ENCODE data around the gene IGFBP6.

The IGFBP6 gene

DNA sequence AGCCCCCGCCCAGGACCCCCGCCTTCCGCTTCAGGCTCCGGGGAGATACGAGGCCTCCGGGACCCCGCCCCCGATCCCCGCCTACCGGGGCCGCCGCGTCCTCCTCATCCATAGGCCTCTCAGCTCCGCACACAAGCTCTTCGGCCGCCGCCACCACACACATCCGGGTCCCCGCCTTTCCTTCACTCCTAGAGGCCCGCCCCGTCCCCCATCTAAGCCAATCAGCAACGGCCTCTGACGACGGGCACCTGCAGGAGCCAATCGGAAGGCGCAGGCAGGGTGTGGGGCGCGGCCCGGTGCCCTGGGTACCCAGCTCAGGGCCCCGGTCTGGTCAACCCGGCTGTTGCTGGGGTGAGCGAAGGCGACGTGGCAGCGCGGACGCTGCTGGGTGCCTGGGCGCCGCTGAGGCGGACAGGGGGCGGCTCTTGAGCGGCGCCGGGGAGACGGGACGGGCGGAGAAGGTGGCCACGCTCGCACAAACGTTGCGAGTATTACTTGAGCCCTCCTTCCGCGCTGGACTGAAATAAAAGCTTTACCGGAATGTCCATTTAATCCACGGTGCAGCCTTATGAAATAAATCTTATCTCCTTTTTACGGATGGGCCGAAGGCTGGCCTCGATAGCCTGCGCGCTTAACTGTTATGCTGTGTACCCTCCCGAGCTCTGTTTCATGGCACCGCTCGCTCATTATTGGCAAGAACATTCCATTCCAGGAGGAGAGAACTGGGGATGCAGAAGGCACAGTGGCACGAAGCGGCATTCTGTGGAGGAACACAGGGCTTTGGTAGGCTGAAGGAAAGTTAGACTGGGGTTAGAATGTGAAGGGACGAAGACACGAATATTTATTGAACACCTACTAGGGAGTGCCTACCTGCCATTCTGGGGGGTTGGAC, 18.0 kb upstream of the IGFBP6 start, which contains the start of gene SPRYD3:
Gene SPRYD3 (minus strand): TSS at position 165 of the 892 bp plus-strand sequence. CDS start 57 bp downstream, at position 108.
- peak; percentile 98 for ATAC-seq
- TF ChIP-seq ZFP30 (CRISPR knock-in tag; IDR thresholded peaks at IDR 0.05) = no peak
- TF ChIP-seq, protein P1, sequence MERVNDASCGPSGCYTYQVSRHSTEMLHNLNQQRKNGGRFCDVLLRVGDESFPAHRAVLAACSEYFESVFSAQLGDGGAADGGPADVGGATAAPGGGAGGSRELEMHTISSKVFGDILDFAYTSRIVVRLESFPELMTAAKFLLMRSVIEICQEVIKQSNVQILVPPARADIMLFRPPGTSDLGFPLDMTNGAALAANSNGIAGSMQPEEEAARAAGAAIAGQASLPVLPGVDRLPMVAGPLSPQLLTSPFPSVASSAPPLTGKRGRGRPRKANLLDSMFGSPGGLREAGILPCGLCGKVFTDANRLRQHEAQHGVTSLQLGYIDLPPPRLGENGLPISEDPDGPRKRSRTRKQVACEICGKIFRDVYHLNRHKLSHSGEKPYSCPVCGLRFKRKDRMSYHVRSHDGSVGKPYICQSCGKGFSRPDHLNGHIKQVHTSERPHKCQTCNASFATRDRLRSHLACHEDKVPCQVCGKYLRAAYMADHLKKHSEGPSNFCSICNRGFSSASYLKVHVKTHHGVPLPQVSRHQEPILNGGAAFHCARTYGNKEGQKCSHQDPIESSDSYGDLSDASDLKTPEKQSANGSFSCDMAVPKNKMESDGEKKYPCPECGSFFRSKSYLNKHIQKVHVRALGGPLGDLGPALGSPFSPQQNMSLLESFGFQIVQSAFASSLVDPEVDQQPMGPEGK (CRISPR knock-in tag; IDR thresholded peaks at IDR 0.05; ENCODE audit: borderline replicate concordance) = no peak
- TF ChIP-seq ZFP3 (CRISPR knock-in tag; IDR thresholded peaks at IDR 0.05) = no peak
- 0 out of 2 replicates have a peak, but pooled peaks have one; percentile 10 for TF ChIP-seq ESRRG (CRISPR knock-in tag; IDR thresholded peaks at IDR 0.05)
- TF ChIP-seq ZC3H10 (CRISPR knock-in tag; IDR thresholded peaks at IDR 0.05) = no peak
- TF ChIP-seq TCF4 (CRISPR knock-in tag; IDR thresholded peaks at IDR 0.05; ENCODE audit: borderline replicate concordance) = no peak
- TF ChIP-seq ZNF70 (CRISPR knock-in tag; IDR thresholded peaks at IDR 0.05) = peak; percentile 43; the same call in 1 of the 2 replicates

DNA sequence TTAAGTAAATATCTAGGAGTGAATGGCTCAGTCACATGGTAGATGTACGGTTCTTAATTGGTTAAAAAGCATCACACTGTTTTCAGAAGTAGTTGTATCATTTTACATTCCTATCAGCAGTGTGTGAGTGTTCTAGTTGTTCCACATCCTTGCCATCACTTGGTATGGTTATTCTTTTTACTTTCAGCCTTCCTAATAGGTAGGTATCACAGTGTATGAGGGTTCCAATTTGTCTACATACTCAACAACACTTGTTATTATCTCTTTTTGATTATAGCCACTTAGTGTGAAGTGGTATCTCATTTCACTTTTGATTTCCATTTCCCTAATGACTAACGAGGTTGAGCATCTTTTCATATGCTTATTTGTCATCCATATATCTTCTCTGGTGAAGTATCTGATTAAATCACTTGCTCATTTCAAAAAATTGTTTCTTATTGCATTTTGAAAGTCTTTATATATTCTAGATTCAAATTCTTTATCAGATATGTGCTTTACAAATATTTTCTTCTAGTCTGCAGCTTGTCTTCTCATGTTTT, 14.8 kb upstream of the IGFBP6 start:
- TF ChIP-seq ZFP30 (CRISPR knock-in tag; IDR thresholded peaks at IDR 0.05) = no peak
- no peak for ATAC-seq

GRCh38 chr12:53086361-53086760, 11.1 kb upstream of the IGFBP6 start:
- TF ChIP-seq, protein P1 (CRISPR knock-in tag; IDR thresholded peaks at IDR 0.05; ENCODE audit: borderline replicate concordance) = no peak
- TF ChIP-seq ZNF8 (CRISPR knock-in tag; IDR thresholded peaks at IDR 0.05) (no peak), ZNF70 (CRISPR knock-in tag; IDR thresholded peaks at IDR 0.05) (no peak), ZFP3 (CRISPR knock-in tag; IDR thresholded peaks at IDR 0.05) (no peak), PPARA (CRISPR knock-in tag; IDR thresholded peaks at IDR 0.05; ENCODE audit: borderline replicate concordance) (no peak), SNAI2 (CRISPR knock-in tag; IDR thresholded peaks at IDR 0.05) (no peak), GLIS3 (CRISPR knock-in tag; IDR thresholded peaks at IDR 0.05) (no peak), ESRRG (CRISPR knock-in tag; IDR thresholded peaks at IDR 0.05) (no peak), ZNF565 (CRISPR knock-in tag; conservative IDR thresholded peaks at IDR 0.05; ENCODE audit: low read depth) (no peak), POU6F1 (CRISPR knock-in tag; IDR thresholded peaks at IDR 0.05; ENCODE audit: borderline replicate concordance, low read depth) (no peak), TCF4 (CRISPR knock-in tag; IDR thresholded peaks at IDR 0.05; ENCODE audit: borderline replicate concordance) (no peak), RARB (CRISPR knock-in tag; IDR thresholded peaks at IDR 0.05) (no peak), ZC3H10 (CRISPR knock-in tag; IDR thresholded peaks at IDR 0.05) (no peak), ZFP30 (CRISPR knock-in tag; IDR thresholded peaks at IDR 0.05) (no peak), ARNTL (CRISPR knock-in tag; IDR thresholded peaks at IDR 0.05; ENCODE audit: borderline replicate concordance, low read depth) (no peak)
- TF ChIP-seq, protein P2, sequence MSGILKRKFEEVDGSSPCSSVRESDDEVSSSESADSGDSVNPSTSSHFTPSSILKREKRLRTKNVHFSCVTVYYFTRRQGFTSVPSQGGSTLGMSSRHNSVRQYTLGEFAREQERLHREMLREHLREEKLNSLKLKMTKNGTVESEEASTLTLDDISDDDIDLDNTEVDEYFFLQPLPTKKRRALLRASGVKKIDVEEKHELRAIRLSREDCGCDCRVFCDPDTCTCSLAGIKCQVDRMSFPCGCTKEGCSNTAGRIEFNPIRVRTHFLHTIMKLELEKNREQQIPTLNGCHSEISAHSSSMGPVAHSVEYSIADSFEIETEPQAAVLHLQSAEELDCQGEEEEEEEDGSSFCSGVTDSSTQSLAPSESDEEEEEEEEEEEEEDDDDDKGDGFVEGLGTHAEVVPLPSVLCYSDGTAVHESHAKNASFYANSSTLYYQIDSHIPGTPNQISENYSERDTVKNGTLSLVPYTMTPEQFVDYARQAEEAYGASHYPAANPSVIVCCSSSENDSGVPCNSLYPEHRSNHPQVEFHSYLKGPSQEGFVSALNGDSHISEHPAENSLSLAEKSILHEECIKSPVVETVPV (CRISPR knock-in tag; IDR thresholded peaks at IDR 0.05) = no peak
- no peak for ATAC-seq

- no peak for ATAC-seq
- TF ChIP-seq OSR1 (CRISPR knock-in tag; IDR thresholded peaks at IDR 0.05) (no peak), ZNF8 (CRISPR knock-in tag; IDR thresholded peaks at IDR 0.05) (no peak), ZC3H10 (CRISPR knock-in tag; IDR thresholded peaks at IDR 0.05) (no peak), ZFP30 (CRISPR knock-in tag; IDR thresholded peaks at IDR 0.05) (no peak), SNAI2 (CRISPR knock-in tag; IDR thresholded peaks at IDR 0.05) (no peak), ZNF565 (CRISPR knock-in tag; conservative IDR thresholded peaks at IDR 0.05; ENCODE audit: low read depth) (no peak), ISL1 (CRISPR knock-in tag; IDR thresholded peaks at IDR 0.05) (no peak), ARNTL (CRISPR knock-in tag; IDR thresholded peaks at IDR 0.05; ENCODE audit: borderline replicate concordance, low read depth) (no peak), CSDC2 (CRISPR knock-in tag; IDR thresholded peaks at IDR 0.05) (no peak), TCF4 (CRISPR knock-in tag; IDR thresholded peaks at IDR 0.05; ENCODE audit: borderline replicate concordance) (no peak), POU6F1 (CRISPR knock-in tag; IDR thresholded peaks at IDR 0.05; ENCODE audit: borderline replicate concordance, low read depth) (no peak)
- TF ChIP-seq, protein P1 (CRISPR knock-in tag; IDR thresholded peaks at IDR 0.05; ENCODE audit: borderline replicate concordance) = no peak
- TF ChIP-seq, protein P2 (CRISPR knock-in tag; IDR thresholded peaks at IDR 0.05) = no peak
Measured at GRCh38 chr12:53090105-53090504, 7.4 kb upstream of the IGFBP6 start.
